K562 (cell line): ENCODE data around the gene NRXN2. TPM values are rescaled to one million over a fixed set of nuclear protein-coding genes. Genes with fewer than 3 reads are reported as not detected.

Source experiments
- ATAC-seq: fragments of 200-7000 bp; cut with Tn5 transposase; 3 replicates; pipeline ENCODE4 v1.9.1; 2020; ENCODE audit warnings: moderate library complexity
- BruUV-seq: library from RNA; stranded (reverse); fragments of 400-500 nt; replicated peaks from 2 replicates; lab custom pipeline; 2021; lab: Mats Ljungman, UMichigan
- CTCF ChIA-PET: fragments of 300-600 bp; formaldehyde crosslinking; extraction: SDS; loops from one replicate; lab custom pipeline; 2021; ENCODE audit warnings: low intra/inter-chr PET ratio; lab: Yijun Ruan, JAX
- POLR2A ChIA-PET: fragments of 300-600, 350-650 bp; sonication (Branson Sonifier 250); formaldehyde crosslinking; extraction: SDS; loops from one replicate; lab custom pipeline; 2021; ENCODE audit warnings: antibody characterized with exemption, inconsistent platforms; lab: Yijun Ruan, JAX
- DNase-seq, 4 experiments: peaks; one replicate each; pipeline versions ENCODE4 v3.0.0 to v3.0.0-alpha.2; 2011 to 2018; ENCODE audit warnings: low spot score in 3 of 4, mixed read lengths in 3 of 4; ENCODE audit errors: extremely low read depth in 1 of 4
- FAIRE-seq: peaks from 2 replicates; lab custom pipeline; 2011; peaks lifted over from hg19 to GRCh38; lab: Jason Lieb, UNC
- H2AFZ ChIP-seq: 2 replicates; pipeline ENCODE4 v1.6.0; 2011; ENCODE audit warnings: low read depth, low read length, control low read depth, inconsistent platforms
- H3K27ac ChIP-seq: fragments of 200-600 bp; 3 replicates; pipeline ENCODE4 v1.8.0; 2011; ENCODE audit warnings: low read depth, mild to moderate bottlenecking, control low read depth, inconsistent platforms, low read length, moderate library complexity, mixed read lengths; ENCODE audit errors: extremely low read depth
- H3K27me3 ChIP-seq, 2 experiments: fragments of 300-600 bp in 1 of 2; 2 replicates in 1 of 2; 3 replicates in 1 of 2; pipeline versions ENCODE4 v1.6.0 to v1.8.0; 2011; ENCODE audit warnings: inconsistent platforms in 2 of 2, low read length in 2 of 2, mild to moderate bottlenecking in 1 of 2, mixed read lengths in 1 of 2, moderate library complexity in 1 of 2; ENCODE audit not compliant: control insufficient read depth in 2 of 2, insufficient read depth in 2 of 2
- H3K36me3 ChIP-seq: fragments of 300-600 bp; 3 replicates; pipeline ENCODE4 v1.8.0; 2011; ENCODE audit warnings: mild to moderate bottlenecking, low read length, inconsistent platforms; ENCODE audit not compliant: control insufficient read depth, insufficient read depth
- H3K4me1 ChIP-seq, 2 experiments: fragments of 200-600 bp in 1 of 2; replicated peaks in 1 of 2; 2 replicates in 1 of 2; 3 replicates in 1 of 2; pipeline versions ENCODE4 v1.5.1 to v1.8.0; 2011; ENCODE audit warnings: inconsistent platforms in 2 of 2, low read length in 2 of 2, mild to moderate bottlenecking in 1 of 2, mixed read lengths in 1 of 2, moderate library complexity in 1 of 2; ENCODE audit not compliant: control insufficient read depth in 2 of 2, insufficient read depth in 2 of 2
- H3K4me2 ChIP-seq: 2 replicates; pipeline ENCODE4 v1.6.1; 2011; ENCODE audit warnings: low read length, control low read depth, inconsistent platforms, mixed read lengths; ENCODE audit not compliant: insufficient read depth
- H3K4me3 ChIP-seq: fragments of 200-600 bp; sonication (generic), shearing (Covaris generic); 2 replicates; pipeline ENCODE4 v1.5.1; 2016; ENCODE audit warnings: control low read depth, inconsistent platforms
- H3K79me2 ChIP-seq: fragments of 200-600 bp; 3 replicates; pipeline ENCODE4 v1.8.0; 2011; ENCODE audit warnings: low read length, inconsistent platforms; ENCODE audit not compliant: control insufficient read depth, insufficient read depth
- H3K9ac ChIP-seq, 2 experiments: 2 replicates each; pipeline versions ENCODE4 v1.6.0 to v1.6.1; 2011; ENCODE audit warnings: low read depth in 2 of 2, low read length in 2 of 2, control low read depth in 1 of 2, inconsistent platforms in 1 of 2, mild to moderate bottlenecking in 1 of 2, mixed read lengths in 1 of 2; ENCODE audit not compliant: insufficient read depth in 1 of 2
- H3K9me1 ChIP-seq: one replicate; pipeline ENCODE4 v1.6.0; 2011; ENCODE audit warnings: inconsistent platforms, mild to moderate bottlenecking, low read length, moderate library complexity; ENCODE audit not compliant: control insufficient read depth, insufficient read depth
- H3K9me3 ChIP-seq: replicated peaks from 2 replicates; pipeline ENCODE4 v1.5.1; 2011; ENCODE audit warnings: low read depth, low read length, inconsistent platforms; ENCODE audit not compliant: control insufficient read depth, insufficient read depth
- H4K20me1 ChIP-seq: replicated peaks from 2 replicates; pipeline ENCODE4 v1.6.1; 2011; ENCODE audit warnings: low read length, inconsistent platforms, mixed read lengths; ENCODE audit not compliant: control insufficient read depth, insufficient read depth
- CHCHD3 ChIP-seq: fragments of 250-450 bp; sonication (Bioruptor Pico); IDR thresholded peaks from 2 replicates; pipeline ENCODE4 v2.1.2; 2022; ENCODE audit warnings: mild to moderate bottlenecking
- CHD4 ChIP-seq: fragments of 200-600 bp; sonication (generic); IDR thresholded peaks from 3 replicates; pipeline ENCODE4 v1.6.1; 2012; ENCODE audit warnings: low read depth, mild to moderate bottlenecking, mixed read lengths, low read length, inconsistent platforms; ENCODE audit not compliant: insufficient read depth, insufficient replicate concordance, poor library complexity, severe bottlenecking
- EGR1 ChIP-seq: fragments of 450-650 bp; conservative IDR thresholded peaks from 2 replicates; pipeline ENCODE4 v1.6.1; 2017; ENCODE audit warnings: mild to moderate bottlenecking
- HDAC1 ChIP-seq, 2 experiments: fragments of 450-650 bp; IDR thresholded peaks; 2 replicates each; pipeline ENCODE4 v1.6.1; 2016 to 2017; ENCODE audit warnings: inconsistent platforms in 1 of 2, mild to moderate bottlenecking in 1 of 2, moderate library complexity in 1 of 2
- HMGN3 ChIP-seq: IDR thresholded peaks from 2 replicates; pipeline ENCODE4 v1.6.1; 2011; ENCODE audit warnings: borderline replicate concordance, low read depth, mild to moderate bottlenecking, mixed read lengths, low read length; ENCODE audit not compliant: insufficient read length; ENCODE audit errors: extremely low read depth
- MEF2D ChIP-seq: conservative IDR thresholded peaks from 2 replicates; pipeline ENCODE4 v1.6.1; 2016; ENCODE audit warnings: low read depth, missing genetic modification characterization, missing compliant biosample characterization
- OTX1 ChIP-seq: fragments of 450-650 bp; formaldehyde crosslinking; IDR thresholded peaks from 2 replicates; pipeline ENCODE4 v1.4.0; 2022; ENCODE audit warnings: mild to moderate bottlenecking
- POLR2A ChIP-seq: fragments of 450-650 bp; conservative IDR thresholded peaks from 2 replicates; pipeline ENCODE4 v1.6.1; 2016
- RBFOX2 ChIP-seq: fragments of 200-400 bp; formaldehyde crosslinking; IDR thresholded peaks from 2 replicates; pipeline ENCODE4 v1.6.1; 2017; ENCODE audit warnings: low read depth, mild to moderate bottlenecking, low read length, moderate library complexity
- SRSF1 ChIP-seq: fragments of 200-400 bp; formaldehyde crosslinking; IDR thresholded peaks from 2 replicates; pipeline ENCODE4 v1.6.1; 2017; ENCODE audit warnings: mild to moderate bottlenecking, low read depth, low read length, moderate library complexity
- SUPT5H ChIP-seq: fragments of 450-650 bp; IDR thresholded peaks from 2 replicates; pipeline ENCODE4 v1.6.1; 2016
- TRIM28 ChIP-seq: fragments of 450-650 bp; IDR thresholded peaks from 2 replicates; pipeline ENCODE4 v1.6.1; 2017
- ZNF175 ChIP-seq: fragments of 200-800 bp; sonication (Bioruptor generic); IDR thresholded peaks from 2 replicates; pipeline ENCODE4 v1.6.1; 2016; ENCODE audit warnings: low read depth, mild to moderate bottlenecking, missing genetic modification characterization, missing compliant biosample characterization
- WGBS: fragments of 100-300 bp; shearing (Covaris generic); methylation state at CpG from one replicate; pipeline ENCODE4 v1.1.6; 2016; ENCODE audit warnings: low coverage, mixed read lengths; ENCODE audit not compliant: insufficient coverage; ENCODE audit errors: missing lambda C conversion rate; 5-methylcytosine and 5-hydroxymethylcytosine counted together
- in situ Hi-C: fragments of 300-500 bp; cut with MboI; formaldehyde crosslinking; loops from 4 replicates; pipeline ENCODE4 v1.15.0; 2018; ENCODE audit warnings: inconsistent platforms, mixed read lengths
- intact Hi-C: fragments of 100-400 bp; cut with micrococcal nuclease; formaldehyde crosslinking; loops from 2 replicates; pipeline ENCODE4 v1.14.2; 2022
- polyA plus RNA-seq, 8 experiments: library from polyadenylated mRNA; depleted of rRNA in 4 of 8; stranded (reverse) in 5 of 8; unstranded in 3 of 8; fragments of >200 nt; fragmentation: Nextera tagmentation in 2 of 8; fragmentation: Illumina TruSeq in 1 of 8; extraction: Ambion mirVana in 2 of 8; extraction: Trizol in 1 of 8; gene quantifications; 2 replicates each; pipeline versions ENCODE4 v1.2.1 to v1.2.3, GENCODE V29; 2011 to 2014; ENCODE audit warnings: inconsistent platforms in 1 of 8, missing spikeins in 1 of 8
- total RNA-seq, 7 experiments: library from RNA; depleted of rRNA in 6 of 7; stranded (reverse); fragments of >200 nt in 6 of 7; fragmentation: Illumina TruSeq in 2 of 7; extraction: Trizol in 2 of 7; gene quantifications; 2 replicates each; pipeline versions ENCODE4 v1.2.1 to v1.2.3, GENCODE V29; 2011 to 2021; ENCODE audit warnings: low replicate concordance in 1 of 7
- TF ChIP-seq, protein P1 (sequence below): fragments of 200-800 bp; sonication (Bioruptor generic); IDR thresholded peaks from 2 replicates; pipeline ENCODE4 v1.6.1; 2017; ENCODE audit warnings: missing genetic modification characterization, missing compliant biosample characterization
- TF ChIP-seq, protein P2 (sequence below): sonication (generic); IDR thresholded peaks from 2 replicates; pipeline ENCODE4 v1.6.1; 2016
- TF ChIP-seq, protein P3 (sequence below): conservative IDR thresholded peaks from 2 replicates; pipeline ENCODE4 v1.6.1; 2011; ENCODE audit warnings: low read depth, mild to moderate bottlenecking, low read length; ENCODE audit not compliant: control insufficient read depth

The NRXN2 gene
- total and polyA plus RNA-seq, 9 of the 15 experiments (the other 6 are each of a cell fraction or from before 2014, with no cell fraction given): 0.07 to 0.47 (median 0.15) TPM; not detected in 4

DNA sequence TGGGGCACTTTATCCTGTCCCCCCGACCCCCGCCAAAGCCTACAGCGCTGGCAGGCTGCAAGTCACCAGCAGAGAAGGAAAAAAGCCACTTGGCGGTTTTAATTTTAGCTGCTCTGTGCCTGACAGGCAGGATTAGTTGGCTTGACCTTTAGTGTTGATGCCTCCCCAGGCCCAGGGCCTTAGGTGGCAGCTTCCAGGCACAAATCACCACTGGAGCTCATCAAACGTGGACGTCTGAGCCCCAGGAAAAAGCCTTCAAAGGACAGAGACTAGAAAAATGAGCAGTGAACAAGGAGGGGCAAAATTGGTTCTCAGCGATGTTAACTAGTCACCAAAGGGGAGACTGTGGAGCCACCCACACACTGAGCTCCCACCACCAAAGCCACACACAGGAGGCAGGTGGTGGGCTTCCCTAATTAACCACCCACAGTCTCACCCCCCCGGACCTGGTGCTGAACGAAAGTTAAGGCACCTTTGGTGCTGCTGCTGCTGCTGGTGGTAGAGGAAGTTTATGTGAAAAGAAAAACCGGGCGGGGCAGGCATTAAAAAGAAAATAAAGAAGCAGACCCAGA lies 41.1 kb upstream of the NRXN2 start:
- in situ Hi-C loops: no loop called here
- Histone ChIP-seq H2AFZ (no peak overlapping the region), H3K4me1 (peaks cover 16 to 60% of the 10 kb centered on the region in 2 experiments), H3K4me3 (no peak overlapping the region), H3K79me2 (peaks cover 19% of the 10 kb centered on the region), H3K27ac (peak overlapping the region; percentile 62; the same call in 1 of the 3 replicates), H3K36me3 (peaks cover 72% of the 10 kb centered on the region), H3K27me3 (no peaks in the 10 kb centered on the region), H3K4me2 (no peak overlapping the region), H4K20me1 (peaks cover 43% of the 10 kb centered on the region), H3K9me3 (no peaks in the 10 kb centered on the region), H3K9me1 (peaks cover 10% of the 10 kb centered on the region), H3K9ac (peak overlapping the region in 1 of 2 experiments; percentile 66; a peak in 1 of 4 replicates)
- CTCF ChIA-PET: no interaction called here
- BruUV-seq: no TSS peak
- 82% methylated on average over 11 of the region's 11 CpGs for WGBS
- intact Hi-C loops: no loop called here
- no peak for DNase-seq
- no peak for ATAC-seq
- POLR2A ChIA-PET: interaction anchor here (0.5 to 7.9 kb wide), 7 partner anchors 7 to 118 kb away, joined by 3 to 168 read pairs (median 5); partner anchors contain the start of gene SF1
- no peak for FAIRE-seq
- TF ChIP-seq EGR1 (0 out of 2 replicates have a peak, but pooled peaks have one; percentile 19), MEF2D (tag) (no peak), POLR2A (peak; percentile 17; the same call in 1 of the 2 replicates), HMGN3 (no peak), SUPT5H (0 out of 2 replicates have a peak, but pooled peaks have one; percentile 3), HDAC1 (IDR thresholded peaks at IDR 0.05) (no peak), CHD4 (no peak), RBFOX2 (peak; percentile 21), CHCHD3 (CRISPR knock-in tag) (no peak), ZNF175 (CRISPR knock-in tag) (no peak), TRIM28 (no peak), SRSF1 (no peak), OTX1 (CRISPR knock-in tag) (no peak)
- TF ChIP-seq, protein P1, sequence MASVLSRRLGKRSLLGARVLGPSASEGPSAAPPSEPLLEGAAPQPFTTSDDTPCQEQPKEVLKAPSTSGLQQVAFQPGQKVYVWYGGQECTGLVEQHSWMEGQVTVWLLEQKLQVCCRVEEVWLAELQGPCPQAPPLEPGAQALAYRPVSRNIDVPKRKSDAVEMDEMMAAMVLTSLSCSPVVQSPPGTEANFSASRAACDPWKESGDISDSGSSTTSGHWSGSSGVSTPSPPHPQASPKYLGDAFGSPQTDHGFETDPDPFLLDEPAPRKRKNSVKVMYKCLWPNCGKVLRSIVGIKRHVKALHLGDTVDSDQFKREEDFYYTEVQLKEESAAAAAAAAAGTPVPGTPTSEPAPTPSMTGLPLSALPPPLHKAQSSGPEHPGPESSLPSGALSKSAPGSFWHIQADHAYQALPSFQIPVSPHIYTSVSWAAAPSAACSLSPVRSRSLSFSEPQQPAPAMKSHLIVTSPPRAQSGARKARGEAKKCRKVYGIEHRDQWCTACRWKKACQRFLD (CRISPR knock-in tag): 0 out of 2 replicates have a peak, but pooled peaks have one; percentile 12
- TF ChIP-seq, protein P2, sequence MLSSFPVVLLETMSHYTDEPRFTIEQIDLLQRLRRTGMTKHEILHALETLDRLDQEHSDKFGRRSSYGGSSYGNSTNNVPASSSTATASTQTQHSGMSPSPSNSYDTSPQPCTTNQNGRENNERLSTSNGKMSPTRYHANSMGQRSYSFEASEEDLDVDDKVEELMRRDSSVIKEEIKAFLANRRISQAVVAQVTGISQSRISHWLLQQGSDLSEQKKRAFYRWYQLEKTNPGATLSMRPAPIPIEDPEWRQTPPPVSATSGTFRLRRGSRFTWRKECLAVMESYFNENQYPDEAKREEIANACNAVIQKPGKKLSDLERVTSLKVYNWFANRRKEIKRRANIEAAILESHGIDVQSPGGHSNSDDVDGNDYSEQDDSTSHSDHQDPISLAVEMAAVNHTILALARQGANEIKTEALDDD: 0 out of 2 replicates have a peak, but pooled peaks have one; percentile 13
- TF ChIP-seq, protein P3, sequence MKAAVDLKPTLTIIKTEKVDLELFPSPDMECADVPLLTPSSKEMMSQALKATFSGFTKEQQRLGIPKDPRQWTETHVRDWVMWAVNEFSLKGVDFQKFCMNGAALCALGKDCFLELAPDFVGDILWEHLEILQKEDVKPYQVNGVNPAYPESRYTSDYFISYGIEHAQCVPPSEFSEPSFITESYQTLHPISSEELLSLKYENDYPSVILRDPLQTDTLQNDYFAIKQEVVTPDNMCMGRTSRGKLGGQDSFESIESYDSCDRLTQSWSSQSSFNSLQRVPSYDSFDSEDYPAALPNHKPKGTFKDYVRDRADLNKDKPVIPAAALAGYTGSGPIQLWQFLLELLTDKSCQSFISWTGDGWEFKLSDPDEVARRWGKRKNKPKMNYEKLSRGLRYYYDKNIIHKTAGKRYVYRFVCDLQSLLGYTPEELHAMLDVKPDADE: 0 out of 2 replicates have a peak, but pooled peaks have one; percentile 19
